ENCODE measurements around the gene ETV5. TPM values are rescaled to one million over a fixed set of nuclear protein-coding genes. Genes with fewer than 3 reads are reported as not detected.

The ETV5 gene
- polyA plus RNA-seq (2012; ENCODE audit: insufficient read depth, insufficient read length): 8.7 TPM

- peak; percentile 98 for DNase-seq (ENCODE audit: low read depth, low spot score)
- peak within 1 kb of the TSS; percentile 57 for H3K4me3 ChIP-seq (ENCODE audit: low read length)
These were observed at the start of gene ETV5 for GRCh38 chr3:186108941-186109865. TSS of gene ETV5 (minus strand) at chr3:186109089. CDS start at chr3:186105868, 3,221 bp downstream.

- no peak overlapping the region for H3K4me3 ChIP-seq (ENCODE audit: low read length)
- DNase-seq (ENCODE audit: low read depth, low spot score): no peak
These were observed 45.8 kb upstream of the ETV5 start for GRCh38 chr3:186154641-186155040.

- H3K4me3 ChIP-seq (ENCODE audit: low read length): no peak overlapping the region
- no peak for DNase-seq (ENCODE audit: low read depth, low spot score)
These were observed 44.0 kb upstream of the ETV5 start for GRCh38 chr3:186152889-186153292.

- H3K4me3 ChIP-seq (ENCODE audit: low read length): no peak overlapping the region
- DNase-seq (ENCODE audit: low read depth, low spot score): no peak
These were observed 43.5 kb upstream of the ETV5 start for GRCh38 chr3:186152361-186152798.

GRCh38 chr3:186151077-186151971 is 42.4 kb upstream of the ETV5 start:
- no peak overlapping the region for H3K4me3 ChIP-seq (ENCODE audit: low read length)
- DNase-seq (ENCODE audit: low read depth, low spot score): peak; percentile 77

- DNase-seq (ENCODE audit: low read depth, low spot score): no peak
- H3K4me3 ChIP-seq (ENCODE audit: low read length): no peak overlapping the region
These were observed 41.3 kb upstream of the ETV5 start for GRCh38 chr3:186150041-186150830.

GRCh38 chr3:186149319-186149960 is 40.6 kb upstream of the ETV5 start:
- H3K4me3 ChIP-seq (ENCODE audit: low read length): no peak overlapping the region
- DNase-seq (ENCODE audit: low read depth, low spot score): no peak

- no peak for DNase-seq (ENCODE audit: low read depth, low spot score)
- H3K4me3 ChIP-seq (ENCODE audit: low read length): no peak overlapping the region
These were observed 35.4 kb upstream of the ETV5 start for GRCh38 chr3:186144257-186144656.

GRCh38 chr3:186143250-186143649 is 34.4 kb upstream of the ETV5 start:
- DNase-seq (ENCODE audit: low read depth, low spot score): no peak
- H3K4me3 ChIP-seq (ENCODE audit: low read length): no peak overlapping the region

GRCh38 chr3:186142393-186142932 is 33.6 kb upstream of the ETV5 start:
- peak; percentile 88 for DNase-seq (ENCODE audit: low read depth, low spot score)
- no peak overlapping the region for H3K4me3 ChIP-seq (ENCODE audit: low read length)

GRCh38 chr3:186141790-186142189 is 32.9 kb upstream of the ETV5 start:
- no peak overlapping the region for H3K4me3 ChIP-seq (ENCODE audit: low read length)
- DNase-seq (ENCODE audit: low read depth, low spot score): no peak

GRCh38 chr3:186138272-186138981 is 29.5 kb upstream of the ETV5 start:
- no peak for DNase-seq (ENCODE audit: low read depth, low spot score)
- H3K4me3 ChIP-seq (ENCODE audit: low read length): no peak overlapping the region

GRCh38 chr3:186137051-186137685 is 28.3 kb upstream of the ETV5 start:
- DNase-seq (ENCODE audit: low read depth, low spot score): no peak
- H3K4me3 ChIP-seq (ENCODE audit: low read length): no peak overlapping the region

- DNase-seq (ENCODE audit: low read depth, low spot score): no peak
- no peak overlapping the region for H3K4me3 ChIP-seq (ENCODE audit: low read length)
These were observed 25.1 kb upstream of the ETV5 start for GRCh38 chr3:186133980-186134379.

- H3K4me3 ChIP-seq (ENCODE audit: low read length): no peak overlapping the region
- DNase-seq (ENCODE audit: low read depth, low spot score): no peak
These were observed 23.6 kb upstream of the ETV5 start for GRCh38 chr3:186132487-186132886.

GRCh38 chr3:186129206-186129605 is 20.3 kb upstream of the ETV5 start:
- H3K4me3 ChIP-seq (ENCODE audit: low read length): no peak overlapping the region
- no peak for DNase-seq (ENCODE audit: low read depth, low spot score)

- no peak for DNase-seq (ENCODE audit: low read depth, low spot score)
These were observed 19.3 kb upstream of the ETV5 start for GRCh38 chr3:186128158-186128557.

More at GRCh38 chr3:186128158-186128557, 19.3 kb upstream of the ETV5 start:
- no peak overlapping the region for H3K4me3 ChIP-seq (ENCODE audit: low read length)

Data from Jurkat, Clone E6-1 (cell line).